IPS-18c (cell line): Measurements from ENCODE around the gene BICC1.

ENCODE experiments used
- H3K4me3 ChIP-seq: 2 replicates; pipeline ENCODE4 v1.7.0; 2013; ENCODE audit warnings: low read depth, mild to moderate bottlenecking, low read length, moderate library complexity; ENCODE audit not compliant: insufficient read depth
- H3K9me3 ChIP-seq: one replicate; pipeline ENCODE4 v1.6.1; 2013; ENCODE audit warnings: mild to moderate bottlenecking, low read length, moderate library complexity; ENCODE audit not compliant: control insufficient read depth, insufficient read depth

Gene BICC1

GRCh38 chr10:58757352-58758065, 244.8 kb downstream of the BICC1 start:
- Histone ChIP-seq H3K4me3 (no peak overlapping the region), H3K9me3 (no peaks in the 10 kb centered on the region)

GRCh38 chr10:58758321-58758720, 245.6 kb downstream of the BICC1 start:
- Histone ChIP-seq H3K4me3 (no peak overlapping the region), H3K9me3 (no peaks in the 10 kb centered on the region)

- no peak overlapping the region for H3K4me3 ChIP-seq
These were observed 251.5 kb downstream of the BICC1 start for GRCh38 chr10:58764087-58764747.

GRCh38 chr10:58765910-58766309, 253.2 kb downstream of the BICC1 start:
- Histone ChIP-seq H3K4me3 (no peak overlapping the region), H3K9me3 (no peaks in the 10 kb centered on the region)

More at GRCh38 chr10:58764087-58764747, 251.5 kb downstream of the BICC1 start:
- no peaks in the 10 kb centered on the region for H3K9me3 ChIP-seq

- Histone ChIP-seq H3K4me3 (no peak overlapping the region), H3K9me3 (no peaks in the 10 kb centered on the region)
These were observed 255.0 kb downstream of the BICC1 start for GRCh38 chr10:58767652-58768051.

- no peaks in the 10 kb centered on the region for H3K9me3 ChIP-seq
- H3K4me3 ChIP-seq, result no peak overlapping the region
These were observed 259.2 kb downstream of the BICC1 start for GRCh38 chr10:58771863-58772262.

- H3K4me3 ChIP-seq, result no peak overlapping the region
These were observed 260.1 kb downstream of the BICC1 start for GRCh38 chr10:58772758-58773157.

GRCh38 chr10:58773341-58773740, 260.7 kb downstream of the BICC1 start:
- Histone ChIP-seq H3K9me3 (no peaks in the 10 kb centered on the region), H3K4me3 (no peak overlapping the region)

More at GRCh38 chr10:58772758-58773157, 260.1 kb downstream of the BICC1 start:
- no peaks in the 10 kb centered on the region for H3K9me3 ChIP-seq

GRCh38 chr10:58773944-58774343, 261.3 kb downstream of the BICC1 start:
- no peak overlapping the region for H3K4me3 ChIP-seq
- no peaks in the 10 kb centered on the region for H3K9me3 ChIP-seq

GRCh38 chr10:58775960-58776567, 263.4 kb downstream of the BICC1 start:
- Histone ChIP-seq H3K9me3 (no peaks in the 10 kb centered on the region), H3K4me3 (no peak overlapping the region)

GRCh38 chr10:58776568-58777318, 264.1 kb downstream of the BICC1 start:
- Histone ChIP-seq H3K4me3 (no peak overlapping the region), H3K9me3 (no peaks in the 10 kb centered on the region)

- no peaks in the 10 kb centered on the region for H3K9me3 ChIP-seq
- H3K4me3 ChIP-seq, result no peak overlapping the region
These were observed 266.3 kb downstream of the BICC1 start for GRCh38 chr10:58778966-58779365.

- H3K9me3 ChIP-seq, result no peaks in the 10 kb centered on the region
- no peak overlapping the region for H3K4me3 ChIP-seq
These were observed 266.9 kb downstream of the BICC1 start for GRCh38 chr10:58779594-58779993.

- Histone ChIP-seq H3K4me3 (no peak overlapping the region), H3K9me3 (no peaks in the 10 kb centered on the region)
These were observed 267.8 kb downstream of the BICC1 start for GRCh38 chr10:58780476-58780875.

- Histone ChIP-seq H3K4me3 (no peak overlapping the region), H3K9me3 (no peaks in the 10 kb centered on the region)
These were observed 269.3 kb downstream of the BICC1 start for GRCh38 chr10:58781873-58782488.

- no peaks in the 10 kb centered on the region for H3K9me3 ChIP-seq
- H3K4me3 ChIP-seq, result no peak overlapping the region
These were observed 270.5 kb downstream of the BICC1 start for GRCh38 chr10:58782876-58783851.
